Bronchial epithelial cell (primary cell): ENCODE measurements around the gene AKAP5. TPM values are rescaled to one million over a fixed set of nuclear protein-coding genes. Genes with fewer than 3 reads are reported as not detected.

ENCODE experiments used
- DNase-seq: peaks from one replicate; pipeline ENCODE4 v3.0.0-alpha.2; 2010; ENCODE audit warnings: low read depth
- FAIRE-seq: peaks from 2 replicates; lab custom pipeline; 2011; peaks lifted over from hg19 to GRCh38; lab: Jason Lieb, UNC
- H3K27me3 ChIP-seq: 2 replicates; pipeline ENCODE4 v1.5.1; 2011; ENCODE audit warnings: low read length; ENCODE audit not compliant: control insufficient read depth, insufficient read depth
- H3K36me3 ChIP-seq: 2 replicates; pipeline ENCODE4 v1.5.1; 2011; ENCODE audit warnings: low read length; ENCODE audit not compliant: control insufficient read depth, insufficient read depth
- H3K4me3 ChIP-seq: 2 replicates; pipeline ENCODE4 v1.5.1; 2011; ENCODE audit warnings: mild to moderate bottlenecking, low read depth, low read length, control low read depth
- total RNA-seq: library from RNA; depleted of rRNA; stranded (reverse); fragments of >200 nt; gene quantifications from 2 replicates; pipeline ENCODE4 v1.2.1, GENCODE V29; 2014
- TF ChIP-seq, protein P1 (sequence below): IDR thresholded peaks from 2 replicates; pipeline ENCODE4 v1.5.1; 2011; ENCODE audit warnings: mild to moderate bottlenecking, moderate library complexity, low read length, control low read depth, inconsistent platforms; ENCODE audit not compliant: insufficient read depth, severe bottlenecking

AKAP5 gene
- total RNA-seq, 1 donor from 2014 or later, result under 0.01 TPM

DNA sequence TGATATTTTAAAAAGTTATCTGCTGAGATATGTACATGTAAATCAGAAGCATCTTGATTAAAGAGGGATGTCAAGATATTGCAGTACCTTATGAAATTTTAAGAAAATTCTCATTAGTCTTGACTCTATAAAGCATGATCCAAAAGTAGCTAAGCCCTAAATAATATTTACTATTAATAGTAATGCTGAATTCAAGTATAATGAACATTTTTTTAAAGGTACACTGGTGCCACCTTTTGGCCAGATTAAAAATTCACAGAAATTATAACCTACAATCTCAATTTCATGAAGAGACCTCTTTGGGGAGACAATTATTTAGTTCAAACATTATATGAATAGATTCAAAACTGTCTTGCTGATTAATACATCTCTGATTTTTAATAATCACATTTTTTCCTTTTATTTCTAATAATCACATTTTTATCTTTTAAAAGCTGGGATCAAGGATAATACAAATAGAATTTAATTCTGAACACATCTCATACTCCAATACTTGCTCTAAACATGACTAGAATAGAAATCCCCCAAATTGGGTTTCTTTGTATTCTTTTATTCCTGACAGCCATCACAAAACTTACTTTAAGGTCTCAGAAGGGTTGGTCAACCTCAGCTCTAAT, 13.4 kb downstream of the AKAP5 start:
- H3K4me3 ChIP-seq, result no peak overlapping the region
- H3K36me3 ChIP-seq, result peaks cover 1% of the 10 kb centered on the region
- TF ChIP-seq, protein P1, sequence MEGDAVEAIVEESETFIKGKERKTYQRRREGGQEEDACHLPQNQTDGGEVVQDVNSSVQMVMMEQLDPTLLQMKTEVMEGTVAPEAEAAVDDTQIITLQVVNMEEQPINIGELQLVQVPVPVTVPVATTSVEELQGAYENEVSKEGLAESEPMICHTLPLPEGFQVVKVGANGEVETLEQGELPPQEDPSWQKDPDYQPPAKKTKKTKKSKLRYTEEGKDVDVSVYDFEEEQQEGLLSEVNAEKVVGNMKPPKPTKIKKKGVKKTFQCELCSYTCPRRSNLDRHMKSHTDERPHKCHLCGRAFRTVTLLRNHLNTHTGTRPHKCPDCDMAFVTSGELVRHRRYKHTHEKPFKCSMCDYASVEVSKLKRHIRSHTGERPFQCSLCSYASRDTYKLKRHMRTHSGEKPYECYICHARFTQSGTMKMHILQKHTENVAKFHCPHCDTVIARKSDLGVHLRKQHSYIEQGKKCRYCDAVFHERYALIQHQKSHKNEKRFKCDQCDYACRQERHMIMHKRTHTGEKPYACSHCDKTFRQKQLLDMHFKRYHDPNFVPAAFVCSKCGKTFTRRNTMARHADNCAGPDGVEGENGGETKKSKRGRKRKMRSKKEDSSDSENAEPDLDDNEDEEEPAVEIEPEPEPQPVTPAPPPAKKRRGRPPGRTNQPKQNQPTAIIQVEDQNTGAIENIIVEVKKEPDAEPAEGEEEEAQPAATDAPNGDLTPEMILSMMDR, result no peak
- FAIRE-seq (no peak), DNase-seq (peak; percentile 24)
- H3K27me3 ChIP-seq, result no peaks in the 10 kb centered on the region

- Histone ChIP-seq H3K4me3 (no peak overlapping the region), H3K27me3 (no peaks in the 10 kb centered on the region), H3K36me3 (peaks cover 10% of the 10 kb centered on the region)
- TF ChIP-seq, protein P1, result no peak
- FAIRE-seq (no peak), DNase-seq (no peak)
These were observed 23.3 kb downstream of the AKAP5 start for GRCh38 chr14:64488590-64489099.

GRCh38 chr14:64491637-64492036, 26.3 kb downstream of the AKAP5 start:
- FAIRE-seq (no peak), DNase-seq (no peak)
- Histone ChIP-seq H3K4me3 (no peak overlapping the region), H3K27me3 (no peaks in the 10 kb centered on the region), H3K36me3 (peaks cover 10% of the 10 kb centered on the region)
- TF ChIP-seq, protein P1, result no peak

GRCh38 chr14:64493455-64493854, 28.2 kb downstream of the AKAP5 start:
- DNase-seq (no peak), FAIRE-seq (no peak)
- Histone ChIP-seq H3K4me3 (no peak overlapping the region), H3K36me3 (peaks cover 2% of the 10 kb centered on the region), H3K27me3 (no peaks in the 10 kb centered on the region)
- TF ChIP-seq, protein P1, result no peak

DNA sequence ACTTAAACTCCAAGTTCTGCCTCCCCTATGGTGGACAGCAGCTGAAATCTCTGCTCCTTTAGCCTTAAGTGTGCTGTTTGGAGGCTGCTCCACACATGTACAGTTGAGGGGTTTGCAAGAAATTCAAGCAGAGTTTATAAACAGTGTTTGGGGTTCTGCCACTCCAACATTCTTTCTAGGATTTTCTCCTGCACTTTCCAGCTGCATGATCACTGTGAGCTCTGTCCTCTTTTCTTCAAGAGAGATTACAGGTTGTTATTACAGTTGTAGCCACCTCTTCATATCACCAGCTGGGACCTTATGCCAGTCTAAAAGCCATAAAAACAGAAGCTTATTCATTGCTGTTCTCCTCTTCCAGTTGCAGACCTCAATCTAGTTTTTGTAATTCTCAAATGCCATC, 30.0 kb downstream of the AKAP5 start:
- DNase-seq (no peak), FAIRE-seq (no peak)
- peaks cover under 1% of the 10 kb centered on the region for H3K36me3 ChIP-seq
- TF ChIP-seq, protein P1, result no peak
- no peak overlapping the region for H3K4me3 ChIP-seq
- H3K27me3 ChIP-seq, result no peaks in the 10 kb centered on the region

GRCh38 chr14:64496764-64497163, 31.5 kb downstream of the AKAP5 start:
- TF ChIP-seq, protein P1, result no peak
- FAIRE-seq (no peak), DNase-seq (no peak)
- H3K4me3 ChIP-seq, result no peak overlapping the region
- H3K27me3 ChIP-seq, result no peaks in the 10 kb centered on the region
- H3K36me3 ChIP-seq, result no peaks in the 10 kb centered on the region
